GM19463 (cell line): ENCODE results near the gene IL1B.
A peak's percentile ranks its signal among the peaks of the same experiment; 100 is the strongest.

Experiments used
- ATAC-seq: cut with Tn5 transposase; IDR thresholded peaks from one replicate; pipeline ENCODE4 v1.9.1; 2021; ENCODE audit warnings: mild to moderate bottlenecking, moderate library complexity; ENCODE audit not compliant: unreplicated experiment

IL1B gene

GRCh38 chr2:112829961-112830681, 6.5 kb downstream of the IL1B start:
- ATAC-seq = no peak

- ATAC-seq = no peak
Observed at GRCh38 chr2:112829101-112829960, 7.2 kb downstream of the IL1B start.

DNA sequence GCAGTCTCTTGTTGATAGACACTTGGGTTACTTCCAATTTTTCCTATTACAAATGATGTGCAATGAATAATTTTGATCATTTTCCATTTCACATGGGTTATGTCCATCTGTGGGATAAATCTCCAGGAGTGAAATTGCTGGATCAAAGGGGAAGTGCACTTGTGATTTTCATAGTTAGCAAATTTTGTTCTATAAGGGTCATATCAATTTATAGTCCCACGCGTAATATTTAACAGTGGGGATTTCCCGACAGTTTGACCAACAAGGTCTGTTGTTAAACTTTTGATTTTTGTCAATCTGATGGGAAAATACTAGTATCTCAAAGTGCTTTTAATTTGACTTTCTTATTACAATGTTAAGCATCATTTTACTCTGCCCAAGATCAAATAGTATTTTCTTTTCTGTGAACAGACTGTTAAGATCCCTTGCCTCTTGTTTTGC, 8.3 kb downstream of the IL1B start:
- no peak for ATAC-seq

- ATAC-seq = no peak
Observed at GRCh38 chr2:112827604-112828185, 8.9 kb downstream of the IL1B start.

GRCh38 chr2:112827009-112827408, 9.6 kb downstream of the IL1B start:
- ATAC-seq = no peak

GRCh38 chr2:112825706-112826105, 10.9 kb downstream of the IL1B start:
- no peak for ATAC-seq

DNA sequence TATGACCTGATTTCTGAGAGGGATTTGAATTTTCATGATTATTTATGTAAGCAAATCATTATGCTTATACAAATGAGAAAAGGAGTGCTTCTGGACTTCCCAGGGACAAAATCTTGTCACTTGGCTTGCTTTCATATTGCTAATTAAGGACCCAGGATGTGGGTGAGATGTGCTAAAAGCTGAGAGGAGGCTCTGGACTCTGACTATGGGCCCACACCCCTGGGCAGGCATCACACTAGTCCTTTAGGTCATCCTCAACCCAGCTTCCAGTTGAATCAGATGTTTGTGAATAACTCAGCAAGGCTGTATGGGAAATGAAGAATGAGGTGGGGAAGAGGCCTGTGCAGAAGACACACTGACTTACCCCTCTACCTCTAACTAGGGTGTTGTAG, 11.9 kb downstream of the IL1B start:
- no peak for ATAC-seq

DNA sequence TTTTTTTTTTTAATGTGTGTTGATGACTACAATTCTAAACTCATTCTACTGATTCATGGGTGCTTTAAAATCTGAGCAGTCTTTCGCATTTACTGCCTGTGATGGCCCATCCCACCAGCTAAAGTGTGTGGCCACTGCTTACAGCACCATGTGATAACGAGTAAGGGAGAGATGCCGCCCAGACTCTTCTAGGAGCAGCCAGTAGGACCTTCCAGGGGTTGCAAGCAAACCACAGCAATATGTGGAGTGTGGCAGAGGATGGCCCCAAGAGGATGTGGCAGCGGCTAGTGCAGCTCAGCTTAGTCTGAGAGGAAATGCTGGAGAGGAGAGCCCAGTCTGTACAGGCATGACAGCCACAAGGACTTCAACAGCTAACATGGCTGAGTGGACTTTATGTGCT, 14.9 kb downstream of the IL1B start:
- ATAC-seq = no peak

DNA sequence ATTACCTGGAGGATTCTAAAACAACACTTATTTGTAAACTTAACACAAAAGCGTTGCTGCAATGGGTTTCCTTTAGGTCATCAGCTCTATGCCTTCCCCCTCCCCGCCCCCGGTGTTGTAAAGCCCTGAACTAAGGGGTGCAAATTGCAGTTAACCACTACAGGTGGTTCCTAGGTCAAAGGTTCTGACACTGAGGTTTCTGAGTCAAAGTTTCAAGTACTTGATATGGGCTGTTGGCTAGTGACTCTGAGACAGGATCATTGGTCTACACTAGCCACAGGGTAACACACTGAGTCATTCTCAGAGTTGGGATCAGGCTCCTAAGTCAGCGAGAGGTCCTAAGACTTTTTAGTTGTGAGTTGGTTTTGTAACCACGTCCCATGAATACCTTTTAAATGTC, 15.4 kb downstream of the IL1B start:
- peak; percentile 88 for ATAC-seq

- ATAC-seq = no peak
Observed at GRCh38 chr2:112820343-112820742, 16.2 kb downstream of the IL1B start.

- ATAC-seq = no peak
Observed at GRCh38 chr2:112819081-112819480, 17.5 kb downstream of the IL1B start.

DNA sequence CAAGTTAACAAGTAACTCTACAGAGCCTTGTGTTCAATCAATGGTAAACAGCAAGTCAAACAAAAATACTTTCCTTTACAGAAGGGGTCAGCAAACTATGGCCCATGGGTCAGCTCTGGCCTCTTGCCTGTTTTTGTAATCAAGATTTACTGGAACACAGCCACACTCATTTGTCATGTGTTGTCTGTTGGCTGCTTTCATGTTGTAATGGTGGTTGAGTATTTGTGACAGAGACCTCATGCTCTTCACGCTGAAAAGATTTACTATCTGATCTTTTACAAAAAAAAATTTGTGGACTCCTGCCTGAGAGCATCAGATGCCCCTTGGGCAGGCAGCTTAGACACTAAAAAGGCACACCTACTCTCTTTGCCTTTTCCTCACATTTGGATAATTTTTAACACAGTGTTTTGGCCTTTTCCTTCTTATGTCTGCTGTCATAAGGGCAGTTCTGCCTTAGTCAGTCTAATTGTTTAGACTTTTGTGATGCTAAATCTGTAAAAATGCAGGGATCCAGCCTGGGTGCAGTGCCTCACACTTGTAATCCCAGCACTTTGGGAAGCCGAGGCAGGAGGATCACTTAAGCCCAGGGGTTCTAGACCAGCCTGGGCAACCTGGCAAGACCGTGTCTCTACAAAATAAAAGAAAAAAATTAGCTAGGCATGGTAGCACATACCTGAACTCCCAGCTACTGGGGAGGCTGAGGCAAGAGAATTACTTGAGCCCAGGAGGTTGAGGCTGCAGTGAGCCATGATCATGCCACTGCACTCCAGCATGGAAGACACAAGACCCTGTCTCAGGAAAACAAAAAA, 18.3 kb downstream of the IL1B start:
- no peak for ATAC-seq

GRCh38 chr2:112817082-112817689, 19.4 kb downstream of the IL1B start:
- no peak for ATAC-seq

- ATAC-seq = no peak
Observed at GRCh38 chr2:112814278-112814677, 22.3 kb downstream of the IL1B start.

DNA sequence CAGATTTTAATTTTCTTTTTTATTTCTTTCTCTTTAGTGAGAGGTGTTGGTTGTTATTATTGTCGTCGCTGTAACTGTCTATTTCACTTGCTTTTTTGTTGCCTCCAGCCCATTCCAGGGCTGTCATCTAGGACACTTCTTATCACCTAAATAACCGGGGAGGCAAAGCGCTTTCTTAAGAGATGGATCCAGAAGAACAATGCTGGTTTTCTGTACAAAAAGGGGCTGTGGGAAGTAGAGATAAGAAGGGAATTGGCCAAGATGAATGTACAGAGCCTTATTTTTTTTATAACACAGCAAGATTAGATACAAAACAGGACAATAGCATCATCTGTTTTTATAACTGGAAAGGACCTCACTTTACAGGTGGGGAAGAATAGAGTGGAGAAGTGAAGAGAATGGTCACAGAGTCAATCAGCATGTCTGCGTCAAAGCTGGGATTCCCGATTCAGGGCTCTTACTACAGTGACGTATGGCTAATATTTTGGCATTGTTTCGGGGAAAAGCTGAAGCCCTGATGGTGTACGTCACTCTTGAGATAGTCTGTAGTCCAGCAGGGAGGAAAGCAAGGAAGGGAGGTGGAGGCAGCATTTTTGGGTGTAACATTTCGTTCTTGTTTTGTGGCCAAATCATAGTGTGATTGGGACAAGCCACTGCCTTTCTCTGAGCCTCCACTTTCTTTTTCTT, 23.2 kb downstream of the IL1B start:
- no peak for ATAC-seq

DNA sequence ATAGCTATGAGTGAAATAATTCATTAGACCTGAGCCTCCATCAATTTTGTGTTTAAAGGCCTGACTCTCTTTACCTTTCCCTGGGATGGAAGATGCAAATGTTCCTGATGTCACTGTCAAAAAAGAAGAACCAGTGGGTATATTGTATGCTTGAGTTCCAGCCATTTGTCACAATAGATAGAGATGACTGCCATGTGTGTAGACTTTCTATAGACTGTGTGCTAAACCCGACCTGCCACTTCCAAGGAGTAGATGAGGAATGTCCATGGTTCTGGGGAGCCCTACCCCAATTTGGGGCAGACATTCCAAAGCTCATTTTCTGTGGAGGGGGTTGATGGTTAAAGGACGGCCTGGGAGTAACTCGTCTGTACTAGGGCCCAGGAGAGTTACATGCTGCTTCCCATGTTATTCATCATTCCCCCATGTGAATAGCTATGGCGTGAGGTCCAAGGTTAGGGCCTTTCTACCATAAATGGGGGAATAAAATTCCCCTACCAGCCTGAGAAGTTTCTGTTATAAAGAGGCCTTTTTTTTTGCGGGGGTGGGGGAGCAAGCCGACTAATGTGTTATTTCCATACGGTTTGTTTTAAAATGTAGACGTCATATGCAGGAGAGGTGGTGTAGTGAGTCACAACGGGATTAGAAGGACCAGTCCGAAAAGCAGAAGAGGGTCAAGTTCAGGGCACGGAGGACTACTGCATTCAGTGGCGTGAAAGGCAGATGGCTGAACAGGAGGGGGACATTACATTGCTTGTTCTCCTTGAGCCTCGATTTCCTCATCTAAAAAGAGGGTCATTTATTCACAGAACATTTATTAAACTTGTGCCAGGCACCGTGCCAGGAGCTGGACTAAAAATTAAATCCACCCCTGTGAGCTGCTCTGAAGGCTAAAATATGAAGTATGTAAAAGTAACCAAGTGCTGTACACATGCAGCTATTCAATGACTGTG, 24.0 kb downstream of the IL1B start:
- no peak for ATAC-seq

GRCh38 chr2:112811841-112812306, 24.7 kb downstream of the IL1B start:
- ATAC-seq = peak; percentile 47

DNA sequence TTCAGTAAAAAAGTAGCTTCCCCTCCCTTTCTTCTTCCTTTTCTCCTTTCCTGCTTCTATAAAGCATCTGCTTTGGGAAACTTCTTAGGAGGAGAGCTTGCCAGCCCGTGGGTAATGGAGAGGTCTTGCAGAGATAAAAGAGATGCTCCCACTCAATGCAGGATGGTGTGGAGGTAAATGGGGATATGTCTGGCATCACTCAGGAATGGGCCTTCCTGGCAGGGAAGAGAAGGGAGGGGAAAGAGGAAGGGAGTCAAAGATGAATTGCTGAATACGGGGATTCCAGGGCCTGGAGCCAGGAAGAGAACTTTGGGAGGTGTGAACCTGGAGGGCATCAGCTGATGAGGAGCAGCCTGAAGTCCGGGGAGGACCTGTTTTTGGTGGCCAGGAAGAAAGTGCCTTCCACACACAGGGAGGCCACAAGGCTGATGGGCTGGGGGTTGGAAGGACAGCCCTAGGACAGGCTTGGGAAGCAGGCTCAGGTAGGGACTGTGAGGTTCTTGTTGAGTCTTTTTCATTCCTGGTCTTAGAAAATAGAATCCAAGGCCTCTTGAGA, 25.2 kb downstream of the IL1B start:
- no peak for ATAC-seq
